Heart left ventricle (tissue), 13 donors: ENCODE data around the gene S100A16.

Source experiments
- CTCF ChIP-seq, 12 donors: fragments of 200-600 bp; sonication (generic) in 4 of 12; IDR thresholded peaks; one replicate each; pipeline versions ENCODE4 v1.5.0 to v1.8.0; 2018 to 2022; ENCODE audit warnings: antibody characterized with exemption in 12 of 12, mild to moderate bottlenecking in 5 of 12
- POLR2A ChIP-seq, 2 donors: fragments of 450-650 bp; IDR thresholded peaks; one replicate each; pipeline ENCODE4 v1.6.1; 2017; ENCODE audit warnings: antibody characterized with exemption in 2 of 2, mild to moderate bottlenecking in 2 of 2, moderate library complexity in 2 of 2
- donor health status: ischemic (EF 13 %, LVEDD 7.1; RV severe dilation, severe dysfunction).
- donor health status: DM: no; HTN: yes; CAD: no.
- donor health status: DM: no; HTN: no; CAD: no.
- donor health status: ischemic (EF 25% LVEDD 6.9; RV normal size, moderate dysfunction).
- donor health status: ischemic (EF 25% LVEDD 5.7; RV mildly dilated, moderate dysfunction).
- donor health status: ischemic (EF 35%, LVEDD 5.7; RV mildly dilated, moderate dysfunction).
- donor health status: nonischemic (EF 11% LVEDD 7.7; RV severe dilation, severe dysfunction).
- donor health status: DM: yes; HTN: yes; CAD: no.
- donor health status: PGD.
- donor health status: ischemic (EF 29% LVEDD 5.4; RV normal size, mild dysfunction).
- donor health status: nonischemic (EF 23%, LVEDD 6.1; RV moderate dilation, normal function).

DNA sequence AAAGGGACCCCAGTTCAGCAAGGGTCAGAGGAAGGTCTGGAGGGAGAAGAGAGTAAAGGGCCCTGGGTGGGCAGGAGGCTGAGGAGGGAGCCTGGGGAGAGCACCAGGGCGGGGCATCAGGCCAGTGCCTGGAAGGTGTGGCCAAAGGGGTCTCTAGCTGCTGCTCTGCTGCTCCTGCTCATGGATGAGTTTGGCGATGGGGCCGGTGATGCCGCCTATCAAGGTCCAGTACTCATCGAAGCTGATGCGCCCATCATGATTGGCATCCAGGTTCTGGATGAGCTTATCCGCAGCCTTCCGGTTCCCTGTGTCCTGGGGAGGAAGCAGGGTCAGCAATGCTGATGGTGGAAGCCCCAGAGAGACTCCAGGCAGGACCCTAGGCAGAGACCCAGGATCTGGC lies 5.6 kb downstream of the S100A16 start:
- TF ChIP-seq CTCF (IDR thresholded peaks at IDR 0.05) (no peak), POLR2A (IDR thresholded peaks at IDR 0.05) (no peak)
